Heart right ventricle (tissue), 16 donors: Measurements from ENCODE around the gene PSMD3. TPM values are rescaled to one million over a fixed set of nuclear protein-coding genes. Genes with fewer than 3 reads are reported as not detected.

Experiments used
- ATAC-seq, 8 donors: fragments of 200-7000 bp; cut with Tn5 transposase; one replicate each; pipeline ENCODE4 v1.9.1; 2020; ENCODE audit warnings: mild to moderate bottlenecking in 8 of 8, moderate library complexity in 8 of 8, moderate number of reproducible peaks in 1 of 8
- DNase-seq, 2 donors: peaks; one replicate each; pipeline ENCODE4 v3.0.0-alpha.2; 2020
- H3K27ac ChIP-seq, 10 donors: fragments of 200-600 bp; sonication (generic) in 2 of 10; one replicate each; pipeline versions ENCODE4 v1.5.0 to v1.8.0; 2020 to 2022; ENCODE audit warnings: mild to moderate bottlenecking in 3 of 10
- H3K27me3 ChIP-seq, 7 donors: fragments of 200-600 bp; one replicate each; pipeline ENCODE4 v1.8.0; 2021 to 2022; ENCODE audit warnings: mild to moderate bottlenecking in 2 of 7
- H3K36me3 ChIP-seq, 9 donors: fragments of 200-600 bp; sonication (generic) in 1 of 9; one replicate each; pipeline versions ENCODE4 v1.5.0 to v1.8.0; 2020 to 2022; ENCODE audit warnings: mild to moderate bottlenecking in 2 of 9
- H3K4me1 ChIP-seq, 9 donors: fragments of 200-600 bp; sonication (generic) in 1 of 9; one replicate each; pipeline versions ENCODE4 v1.5.0 to v1.8.0; 2020 to 2022; ENCODE audit warnings: mild to moderate bottlenecking in 4 of 9
- H3K4me3 ChIP-seq, 10 donors: fragments of 200-600 bp; sonication (generic) in 2 of 10; one replicate each; pipeline versions ENCODE4 v1.5.0 to v1.8.0; 2020 to 2022; ENCODE audit warnings: mild to moderate bottlenecking in 7 of 10, moderate library complexity in 2 of 10
- H3K9me3 ChIP-seq, 11 donors: fragments of 200-600 bp in 10 of 11; sonication (generic) in 2 of 11; one replicate each; pipeline versions ENCODE4 v1.5.0 to v1.8.0; 2013 to 2022; ENCODE audit warnings: mild to moderate bottlenecking in 2 of 11, control low read depth in 1 of 11, moderate library complexity in 1 of 11
- WGBS, 2 donors: extraction: QIAGEN DNeasy Blood & Tissue Kit; methylation state at CpG; one replicate each; pipeline ENCODE4 v1.1.7; 2013; ENCODE audit warnings: inconsistent platforms in 1 of 2; 5-methylcytosine and 5-hydroxymethylcytosine counted together
- intact Hi-C, 10 donors: fragments of 100-400 bp; cut with DNase I; formaldehyde crosslinking; loops; one replicate each; pipeline versions ENCODE4 v1.11.1 to v1.14.2; 2022
- microRNA-seq, 2 donors: library from miRNA; unstranded; fragments of <30 nt; microRNA quantifications; one replicate each; pipeline ENCODE4 v1.2.0, GENCODE V29; 2021
- polyA plus RNA-seq, 2 donors: library from polyadenylated mRNA; stranded (reverse); fragments of 200-250 nt; gene quantifications; one replicate each; pipeline ENCODE4 v1.2.3, GENCODE V29; 2013
- total RNA-seq, 10 donors: library from RNA; stranded (reverse); fragmentation: NEBNext Ultra II Directional in 3 of 10; extraction: Animal tissue kit (Norgen Biotek cat#: 25700) in 3 of 10; gene quantifications; one replicate each; pipeline versions ENCODE4 v1.2.1 to v1.2.4, GENCODE V29; 2021 to 2023
- TF ChIP-seq, protein P1 (sequence below), 9 donors: fragments of 200-600 bp; sonication (generic) in 2 of 9; IDR thresholded peaks; one replicate each; pipeline versions ENCODE4 v1.5.0 to v1.8.0; 2021 to 2022; ENCODE audit warnings: antibody characterized with exemption in 9 of 9, mild to moderate bottlenecking in 5 of 9, moderate library complexity in 1 of 9
- donor health status: Arrhythmogenic right ventricular cardiomyopathy.
- donor health status: ischemic (EF 13 %, LVEDD 7.1; RV severe dilation, severe dysfunction).
- donor health status: healthy with polysubstance abuse.
- donor health status: DM: no; HTN: yes; CAD: no.
- donor health status: DM: no; HTN: no; CAD: no.
- donor health status: ischemic (EF 25% LVEDD 6.9; RV normal size, moderate dysfunction).
- donor health status: ischemic (EF 25% LVEDD 5.7; RV mildly dilated, moderate dysfunction).
- donor health status: healthy.
- donor health status: DM: yes; HTN: yes; CAD: no.
- donor health status: Ischemic cardiomyopathy.
- donor health status: ischemic (EF 35%, LVEDD 5.7; RV mildly dilated, moderate dysfunction).
- donor health status: nonischemic (EF 11% LVEDD 7.7; RV severe dilation, severe dysfunction).
- donor health status: DM: yes; HTN: yes; CAD: no.
- donor health status: PGD.
- donor health status: ischemic (EF 29% LVEDD 5.4; RV normal size, mild dysfunction).
- donor health status: nonischemic (EF 23%, LVEDD 6.1; RV moderate dilation, normal function).

The PSMD3 gene
- total and polyA plus RNA-seq, 12 donors, result 46.7 to 113 (median 81.8) TPM

GRCh38 chr17:40038882-40039513, 58.4 kb downstream of the PSMD3 start:
- ATAC-seq (peak; percentile 88 to 98 (median 94)), DNase-seq (peak; percentile 54 to 87)
- Histone ChIP-seq H3K4me1 (peaks cover 0 to 30% (median 17%) of the 10 kb centered on the region in 9 donors), H3K4me3 (peak overlapping the region in 1 of 10 donors; percentile 12), H3K27ac (peak overlapping the region; percentile 51 to 86 (median 78)), H3K9me3 (no peaks in the 10 kb centered on the region), H3K36me3 (peaks cover 0 to 53% (median 25%) of the 10 kb centered on the region in 9 donors), H3K27me3 (no peaks in the 10 kb centered on the region)
- TF ChIP-seq, protein P1, sequence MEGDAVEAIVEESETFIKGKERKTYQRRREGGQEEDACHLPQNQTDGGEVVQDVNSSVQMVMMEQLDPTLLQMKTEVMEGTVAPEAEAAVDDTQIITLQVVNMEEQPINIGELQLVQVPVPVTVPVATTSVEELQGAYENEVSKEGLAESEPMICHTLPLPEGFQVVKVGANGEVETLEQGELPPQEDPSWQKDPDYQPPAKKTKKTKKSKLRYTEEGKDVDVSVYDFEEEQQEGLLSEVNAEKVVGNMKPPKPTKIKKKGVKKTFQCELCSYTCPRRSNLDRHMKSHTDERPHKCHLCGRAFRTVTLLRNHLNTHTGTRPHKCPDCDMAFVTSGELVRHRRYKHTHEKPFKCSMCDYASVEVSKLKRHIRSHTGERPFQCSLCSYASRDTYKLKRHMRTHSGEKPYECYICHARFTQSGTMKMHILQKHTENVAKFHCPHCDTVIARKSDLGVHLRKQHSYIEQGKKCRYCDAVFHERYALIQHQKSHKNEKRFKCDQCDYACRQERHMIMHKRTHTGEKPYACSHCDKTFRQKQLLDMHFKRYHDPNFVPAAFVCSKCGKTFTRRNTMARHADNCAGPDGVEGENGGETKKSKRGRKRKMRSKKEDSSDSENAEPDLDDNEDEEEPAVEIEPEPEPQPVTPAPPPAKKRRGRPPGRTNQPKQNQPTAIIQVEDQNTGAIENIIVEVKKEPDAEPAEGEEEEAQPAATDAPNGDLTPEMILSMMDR (IDR thresholded peaks at IDR 0.05), result peak; percentile 65 to 85 (median 73)
- 17 to 19% methylated on average over 11 of the region's 11 CpGs for WGBS, 2 donors
- intact Hi-C loops, result loop anchor here in 7 of 10 donors (2.0 to 10.0 kb wide), 9 partner anchors 16 to 136 kb away; partner anchors contain the start of genes MED24 (in 1 of the 7) and RAPGEFL1 (in 1 of the 7)

GRCh38 chr17:40041196-40041595, 60.6 kb downstream of the PSMD3 start:
- Histone ChIP-seq H3K27me3 (no peaks in the 10 kb centered on the region), H3K4me1 (peaks cover 0 to 18% (median 15%) of the 10 kb centered on the region in 9 donors), H3K9me3 (no peaks in the 10 kb centered on the region), H3K36me3 (peaks cover 0 to 52% (median 19%) of the 10 kb centered on the region in 9 donors), H3K4me3 (no peak overlapping the region), H3K27ac (no peak overlapping the region)
- TF ChIP-seq, protein P1 (IDR thresholded peaks at IDR 0.05), result no peak
- intact Hi-C loops, result no loop called here
- no peak for ATAC-seq
- WGBS, 2 donors, result 89 to 93% methylated on average over 2 of the region's 2 CpGs
- DNase-seq, result no peak

Small RNA genes within 50 kb of the gene (microRNA-seq; reads per million reads assigned to microRNA genes)
- 0 to 0.51 reads per million in 2 donors for gene MIR6884

Other genes with a start within 250 kb of the PSMD3 start
- 1 to 10 TPM in 5 of 10 donors, under 1 TPM in 5; 0.44 to 4.7 (median 1.0) TPM for gene GRB7, start 242.9 kb upstream of the PSMD3 start, total RNA-seq
- 1 to 10 TPM; 1.1 to 2.9 TPM for gene GRB7, start 242.9 kb upstream of the PSMD3 start, polyA plus RNA-seq
- gene IKZF3, start 116.5 kb upstream of the PSMD3 start, total RNA-seq, result 1 to 10 TPM in 1 of 10 donors, under 1 TPM in 9; 0.11 to 5.0 (median 0.31) TPM
- under 1 TPM; 0.06 to 0.22 TPM for gene IKZF3, start 116.5 kb upstream of the PSMD3 start, polyA plus RNA-seq
- gene ZPBP2, start 112.6 kb upstream of the PSMD3 start, total RNA-seq, result not detected
- not detected for gene ZPBP2, start 112.6 kb upstream of the PSMD3 start, polyA plus RNA-seq
- 1 to 10 TPM in 9 of 10 donors, under 1 TPM in 1; 0.72 to 4.6 (median 2.5) TPM for gene GSDMB, start 62.2 kb upstream of the PSMD3 start, total RNA-seq
- gene GSDMB, start 62.2 kb upstream of the PSMD3 start, polyA plus RNA-seq, result 10 to 100 TPM in 1 of 2 donors, 1 to 10 TPM in 1; 2.1 to 11.9 TPM
- 10 to 100 TPM; 33.5 to 94.3 (median 66.8) TPM for gene ORMDL3, start 53.2 kb upstream of the PSMD3 start, total RNA-seq
- 10 to 100 TPM; 51.4 to 56.3 TPM for gene ORMDL3, start 53.2 kb upstream of the PSMD3 start, polyA plus RNA-seq
- gene LRRC3C, start 53.1 kb upstream of the PSMD3 start, total RNA-seq, result not detected
- gene LRRC3C, start 53.1 kb upstream of the PSMD3 start, polyA plus RNA-seq, result not detected
- gene GSDMA, start 17.8 kb upstream of the PSMD3 start, total RNA-seq, result 1 to 10 TPM in 1 of 10 donors, under 1 TPM in 4, not detected in 5; 0.15 to 1.3 (median 0.57) TPM
- under 1 TPM in 1 of 2 donors, not detected in 1; 0.06 TPM for gene GSDMA, start 17.8 kb upstream of the PSMD3 start, polyA plus RNA-seq
- gene CSF3, start 34.6 kb downstream of the PSMD3 start, total RNA-seq, result 1 to 10 TPM in 2 of 10 donors, under 1 TPM in 1, not detected in 7; 0.81 to 4.2 (median 1.6) TPM
- under 1 TPM; 0.29 to 0.32 TPM for gene CSF3, start 34.6 kb downstream of the PSMD3 start, polyA plus RNA-seq
- 10 to 100 TPM; 46.7 to 63.2 (median 58.4) TPM for gene MED24, start 73.6 kb downstream of the PSMD3 start, total RNA-seq
- 10 to 100 TPM; 47.2 to 75.6 TPM for gene MED24, start 73.6 kb downstream of the PSMD3 start, polyA plus RNA-seq
- gene THRA, start 82.2 kb downstream of the PSMD3 start, total RNA-seq, result 100 to 1,000 TPM in 1 of 10 donors, 10 to 100 TPM in 9; 59.8 to 102 (median 69.7) TPM
- gene THRA, start 82.2 kb downstream of the PSMD3 start, polyA plus RNA-seq, result 10 to 100 TPM; 29.8 to 44.2 TPM
- 10 to 100 TPM in 7 of 10 donors, 1 to 10 TPM in 3; 5.5 to 41.3 (median 29.9) TPM for gene NR1D1, start 119.8 kb downstream of the PSMD3 start, total RNA-seq
- 10 to 100 TPM in 1 of 2 donors, 1 to 10 TPM in 1; 7.1 to 24.4 TPM for gene NR1D1, start 119.8 kb downstream of the PSMD3 start, polyA plus RNA-seq
- 10 to 100 TPM; 26.3 to 57.4 (median 37.7) TPM for gene MSL1, start 141.2 kb downstream of the PSMD3 start, total RNA-seq
- 10 to 100 TPM; 45.5 to 65.0 TPM for gene MSL1, start 141.2 kb downstream of the PSMD3 start, polyA plus RNA-seq
- gene CASC3, start 159.7 kb downstream of the PSMD3 start, total RNA-seq, result 10 to 100 TPM; 39.9 to 56.8 (median 43.7) TPM
- 10 to 100 TPM; 21.3 to 41.0 TPM for gene CASC3, start 159.7 kb downstream of the PSMD3 start, polyA plus RNA-seq
- gene RAPGEFL1, start 196.7 kb downstream of the PSMD3 start, total RNA-seq, result 1 to 10 TPM; 2.2 to 5.7 (median 3.2) TPM
- 10 to 100 TPM in 1 of 2 donors, 1 to 10 TPM in 1; 2.9 to 21.9 TPM for gene RAPGEFL1, start 196.7 kb downstream of the PSMD3 start, polyA plus RNA-seq
- gene WIPF2, start 238.5 kb downstream of the PSMD3 start, total RNA-seq, result 10 to 100 TPM in 8 of 10 donors, 1 to 10 TPM in 2; 8.1 to 16.0 (median 12.8) TPM
- gene WIPF2, start 238.5 kb downstream of the PSMD3 start, polyA plus RNA-seq, result 1 to 10 TPM; 5.1 to 8.4 TPM